HG03354 (cell line): ENCODE measurements around the gene ARHGEF5.
"Not testable (repeated sequence)": the region's sequence is repeated elsewhere in the genome, so short reads cannot be mapped to it uniquely, and the experiment has no call there.

Experiments
- ATAC-seq: cut with Tn5 transposase; IDR thresholded peaks from one replicate; pipeline ENCODE4 v1.9.1; 2021; ENCODE audit warnings: mild to moderate bottlenecking; ENCODE audit not compliant: unreplicated experiment, poor library complexity, severe bottlenecking

The ARHGEF5 gene

DNA sequence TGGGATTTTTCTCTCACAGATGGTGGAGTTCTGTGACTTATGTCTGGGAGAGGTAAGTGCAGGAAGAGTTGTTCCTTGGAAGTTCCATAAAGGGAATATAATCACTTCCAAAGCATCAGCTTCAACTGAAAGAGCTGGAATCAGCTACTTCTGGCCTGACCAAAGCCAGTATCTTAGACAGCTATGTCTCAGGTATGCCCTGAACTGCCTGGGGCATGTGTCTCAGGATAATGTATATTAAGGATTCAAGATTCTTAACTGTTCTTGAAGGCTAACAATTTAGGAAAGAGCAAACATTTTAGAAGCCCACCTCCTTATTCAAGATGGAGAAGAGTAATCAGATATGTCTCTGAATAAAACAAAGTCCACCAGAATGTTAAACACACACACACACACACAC is 60.7 kb downstream of the ARHGEF5 start:
- no peak for ATAC-seq

DNA sequence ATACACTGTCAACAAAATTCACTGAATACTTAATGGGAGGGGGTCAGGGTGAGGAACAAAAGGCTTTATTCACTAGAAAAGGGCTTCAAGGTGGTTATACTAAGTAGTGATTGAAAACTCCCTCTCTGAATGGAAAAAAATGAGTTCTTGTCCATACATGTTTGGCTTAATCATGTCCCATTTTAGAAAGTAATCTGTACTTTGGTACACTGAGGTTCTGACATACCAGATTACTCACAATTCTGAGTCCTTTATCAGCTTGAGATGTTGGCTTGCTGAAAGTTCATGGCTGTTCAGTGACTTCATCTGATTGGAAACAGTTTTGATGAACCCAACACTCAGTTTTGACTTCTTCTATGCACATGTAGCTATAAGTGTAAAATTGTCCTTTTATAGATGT is 61.1 kb downstream of the ARHGEF5 start:
- no peak for ATAC-seq

DNA sequence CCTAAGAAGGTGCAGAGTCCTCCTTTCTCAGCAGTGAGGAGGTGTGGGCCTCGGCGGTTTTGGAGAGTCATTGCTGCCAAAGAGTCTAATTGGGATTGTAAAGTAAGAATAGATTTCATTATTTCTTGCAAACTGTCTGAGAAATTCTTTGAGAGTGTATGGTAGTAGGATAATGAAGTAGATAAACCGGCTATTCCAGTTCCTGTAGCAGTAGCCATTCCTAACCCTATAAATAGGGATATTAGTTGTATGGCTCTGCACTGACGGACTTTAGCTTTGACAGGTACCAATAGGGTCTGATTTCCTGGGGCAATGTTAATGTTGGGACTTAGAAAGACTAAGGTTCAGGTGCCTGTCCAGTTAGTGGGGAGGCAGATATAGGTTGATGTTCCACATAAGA is 63.7 kb downstream of the ARHGEF5 start:
- not testable (repeated sequence) for ATAC-seq

DNA sequence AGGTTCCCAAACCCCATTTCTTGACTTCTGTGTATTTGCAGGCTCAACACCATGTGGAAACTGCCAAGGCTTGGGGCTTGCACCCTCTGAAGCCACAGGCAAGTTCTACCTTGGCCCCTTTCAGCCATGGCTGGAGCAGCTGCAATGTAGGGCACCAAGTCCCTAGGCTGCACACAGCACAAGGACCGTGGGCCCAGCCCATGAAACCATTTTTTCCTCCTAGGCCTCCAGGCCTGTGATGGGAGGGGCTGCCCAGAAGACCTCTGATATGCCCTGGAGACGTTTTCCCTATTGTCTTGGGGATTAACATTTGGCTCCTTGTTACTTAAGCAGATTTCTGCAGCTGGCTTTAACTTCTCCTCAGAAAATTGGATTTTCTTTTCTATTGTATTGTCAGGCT is 72.3 kb downstream of the ARHGEF5 start:
- ATAC-seq, result not testable (repeated sequence)

DNA sequence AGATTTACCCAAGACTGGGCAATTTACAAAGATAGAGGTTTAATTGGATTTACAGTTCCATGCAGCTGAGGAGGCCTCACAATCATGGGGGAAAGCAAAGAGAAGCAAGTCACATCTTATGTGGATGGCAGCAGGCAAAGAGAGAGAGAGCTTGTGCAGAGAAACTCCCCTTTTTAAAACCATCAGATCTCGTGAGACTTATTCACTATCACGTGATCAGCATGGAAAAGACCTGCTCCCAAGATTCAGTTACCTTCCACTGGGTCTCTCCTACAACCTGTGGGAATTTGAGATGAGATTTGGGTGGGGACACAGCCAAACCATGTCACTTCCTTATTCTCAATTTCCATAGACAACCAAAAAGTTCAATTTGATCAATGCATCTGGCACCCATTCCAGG is 73.2 kb downstream of the ARHGEF5 start:
- no peak for ATAC-seq
